SK-N-SH (cell line): ENCODE results near the gene CLCN3. TPM values are rescaled to one million over a fixed set of nuclear protein-coding genes. Genes with fewer than 3 reads are reported as not detected.
A peak's percentile ranks its signal among the peaks of the same experiment; 100 is the strongest.

Source experiments
- CTCF ChIA-PET: fragments of 300-600, 350-600 bp; formaldehyde crosslinking; extraction: SDS; loops from one replicate; lab custom pipeline; 2021; lab: Yijun Ruan, JAX
- POLR2A ChIA-PET: fragments of 350-600 bp; sonication (Branson Sonifier 250); formaldehyde crosslinking; extraction: SDS; loops from one replicate; lab custom pipeline; 2020; ENCODE audit warnings: antibody characterized with exemption, inconsistent platforms; lab: Yijun Ruan, JAX
- DNase-seq: peaks from one replicate; pipeline ENCODE4 v3.0.0; 2012
- H2AFZ ChIP-seq: fragments of 200-600 bp; sonication (generic); 2 replicates; pipeline ENCODE4 v1.8.1; 2016; ENCODE audit warnings: antibody characterized with exemption, mild to moderate bottlenecking, low read depth
- H3F3A ChIP-seq: fragments of 200-600 bp; sonication (generic); replicated peaks from 2 replicates; pipeline ENCODE3; 2016; ENCODE audit warnings: antibody characterized with exemption, mild to moderate bottlenecking; ENCODE audit not compliant: insufficient read depth
- H3K27ac ChIP-seq, 2 experiments: fragments of 200-500 bp in 1 of 2; fragments of 200-600 bp in 1 of 2; sonication (Bioruptor generic) in 1 of 2; sonication (generic), shearing (Covaris generic) in 1 of 2; 2 replicates each; pipeline versions ENCODE4 v1.5.1 to v1.6.1; 2014 to 2016; ENCODE audit warnings: low read depth in 2 of 2, inconsistent platforms in 1 of 2, low read length in 1 of 2, mild to moderate bottlenecking in 1 of 2, mixed read lengths in 1 of 2
- H3K27me3 ChIP-seq: fragments of 200-600 bp; sonication (generic), shearing (Covaris generic); 2 replicates; pipeline ENCODE4 v1.6.1; 2016; ENCODE audit warnings: mixed run types; ENCODE audit not compliant: insufficient read depth
- H3K36me3 ChIP-seq, 2 experiments: fragments of 200-500 bp in 1 of 2; fragments of 200-600 bp in 1 of 2; sonication (Bioruptor generic) in 1 of 2; sonication (generic) in 1 of 2; replicated peaks in 1 of 2; 2 replicates each; pipeline versions ENCODE3 to v1.5.1; 2014 to 2016; ENCODE audit warnings: low read length in 1 of 2, mild to moderate bottlenecking in 1 of 2; ENCODE audit not compliant: insufficient read depth in 2 of 2, control insufficient read depth in 1 of 2
- H3K4me1 ChIP-seq, 2 experiments: fragments of 200-500 bp in 1 of 2; fragments of 200-600 bp in 1 of 2; sonication (Bioruptor generic) in 1 of 2; sonication (generic), shearing (Covaris generic) in 1 of 2; 2 replicates each; pipeline versions ENCODE4 v1.5.1 to v1.6.1; 2014 to 2016; ENCODE audit warnings: low read depth in 1 of 2, low read length in 1 of 2, mixed run types in 1 of 2; ENCODE audit not compliant: insufficient read depth in 2 of 2, control insufficient read depth in 1 of 2
- H3K4me2 ChIP-seq: fragments of 200-600 bp; sonication (generic), shearing (Covaris generic); 2 replicates; pipeline ENCODE4 v1.6.1; 2017; ENCODE audit warnings: mixed run types
- H3K4me3 ChIP-seq, 2 experiments: fragments of 200-500 bp in 1 of 2; fragments of 200-600 bp in 1 of 2; sonication (Bioruptor generic) in 1 of 2; sonication (generic), shearing (Covaris generic) in 1 of 2; 2 replicates each; pipeline versions ENCODE4 v1.5.1 to v1.8.1; 2014 to 2016; ENCODE audit warnings: low read depth in 2 of 2, inconsistent platforms in 1 of 2, low read length in 1 of 2, mild to moderate bottlenecking in 1 of 2, mixed read lengths in 1 of 2, moderate library complexity in 1 of 2
- H3K79me2 ChIP-seq: fragments of 200-600 bp; sonication (generic); 2 replicates; pipeline ENCODE4 v1.8.1; 2017; ENCODE audit warnings: mild to moderate bottlenecking; ENCODE audit not compliant: insufficient read depth
- H3K9ac ChIP-seq: fragments of 200-600 bp; sonication (generic); 2 replicates; pipeline ENCODE4 v1.6.1; 2017; ENCODE audit warnings: mixed run types
- H3K9me2 ChIP-seq: fragments of 200-600 bp; sonication (generic); 2 replicates; pipeline ENCODE4 v1.6.1; 2017; ENCODE audit warnings: mixed run types
- H3K9me3 ChIP-seq: fragments of 200-600 bp; sonication (generic); 2 replicates; pipeline ENCODE4 v1.6.1; 2017; ENCODE audit warnings: mixed run types, mild to moderate bottlenecking, moderate library complexity
- H4K20me1 ChIP-seq: fragments of 200-600 bp; sonication (generic); 2 replicates; pipeline ENCODE4 v1.6.1; 2017; ENCODE audit warnings: mild to moderate bottlenecking, mixed run types; ENCODE audit not compliant: insufficient read depth
- ELF1 ChIP-seq: IDR thresholded peaks from 2 replicates; pipeline ENCODE4 v1.4.0; 2012
- EP300 ChIP-seq, 2 experiments: IDR thresholded peaks; 2 replicates each; pipeline versions ENCODE4 v1.4.0 to v1.6.1; 2012; ENCODE audit warnings: borderline replicate concordance in 1 of 2, low read depth in 1 of 2, low read length in 1 of 2
- EZH2phosphoT487 ChIP-seq: fragments of 200-600 bp; sonication (generic); IDR thresholded peaks from 2 replicates; pipeline ENCODE4 v1.6.1; 2017; ENCODE audit warnings: low read depth, mixed run types, mild to moderate bottlenecking, antibody characterized with exemption, moderate library complexity, borderline replicate concordance
- FOSL2 ChIP-seq: IDR thresholded peaks from 2 replicates; pipeline ENCODE4 v1.4.0; 2012; ENCODE audit warnings: low read depth, mild to moderate bottlenecking, moderate library complexity, borderline replicate concordance
- FOXJ3 ChIP-seq: sonication (generic); formaldehyde crosslinking; IDR thresholded peaks from 2 replicates; pipeline ENCODE4 v1.5.1; 2020; ENCODE audit warnings: mild to moderate bottlenecking, missing genetic modification reagents
- FOXM1 ChIP-seq: IDR thresholded peaks from 2 replicates; pipeline ENCODE4 v1.4.0; 2012; ENCODE audit warnings: low read depth, mild to moderate bottlenecking
- IRF3 ChIP-seq: fragments of 150-350 bp; IDR thresholded peaks from 2 replicates; pipeline ENCODE4 v1.6.1; 2016; ENCODE audit warnings: mild to moderate bottlenecking, low read depth, low read length
- JUND ChIP-seq: IDR thresholded peaks from 2 replicates; pipeline ENCODE4 v1.4.0; 2012
- MXI1 ChIP-seq: IDR thresholded peaks from 2 replicates; pipeline ENCODE4 v1.6.1; 2012; ENCODE audit warnings: mild to moderate bottlenecking, low read depth, low read length, improper control_type of control experiment
- RAD21 ChIP-seq: IDR thresholded peaks from 2 replicates; pipeline ENCODE4 v1.6.1; 2012; ENCODE audit warnings: mild to moderate bottlenecking, low read length
- RXRA ChIP-seq: IDR thresholded peaks from 2 replicates; pipeline ENCODE4 v1.4.0; 2012; ENCODE audit warnings: low read depth, mild to moderate bottlenecking, borderline replicate concordance
- SMC3 ChIP-seq: IDR thresholded peaks from 2 replicates; pipeline ENCODE4 v1.6.1; 2012; ENCODE audit warnings: low read depth, low read length, improper control_type of control experiment
- TCF12 ChIP-seq: IDR thresholded peaks from 2 replicates; pipeline ENCODE4 v1.4.0; 2012
- USF1 ChIP-seq: IDR thresholded peaks from 2 replicates; pipeline ENCODE4 v1.4.0; 2012; ENCODE audit warnings: low read depth, borderline replicate concordance
- USF2 ChIP-seq: fragments of 150-350 bp; IDR thresholded peaks from 2 replicates; pipeline ENCODE4 v1.6.1; 2017; ENCODE audit warnings: antibody characterized with exemption, low read length, low read depth, borderline replicate concordance
- WGBS: methylation state at CpG from one replicate; pipeline ENCODE4 v1.1.6; 2017; ENCODE audit warnings: low lambda C conversion rate; 5-methylcytosine and 5-hydroxymethylcytosine counted together
- polyA plus RNA-seq, 3 experiments: library from polyadenylated mRNA; depleted of rRNA; stranded (reverse); fragments of >200 nt; gene quantifications; 2 replicates each; pipeline ENCODE4 v1.2.3, GENCODE V29; 2012

Gene CLCN3
- polyA plus RNA-seq, 1 of the 3 experiments (the other 2 are of a cell fraction) = 11.8 TPM

- Histone ChIP-seq H3K79me2 (peaks cover 65% of the 10 kb centered on the region), H3K4me3 (peak overlapping the region; percentile 58 to 66; a peak in 3 of 4 replicates), H3K9me2 (no peaks in the 10 kb centered on the region), H3K4me2 (peak overlapping the region; percentile 66; the same call in 1 of the 2 replicates), H3K27ac (peak overlapping the region; percentile 93 to 99), H2AFZ (no peak overlapping the region), H3K9me3 (no peaks in the 10 kb centered on the region), H4K20me1 (no peaks in the 10 kb centered on the region), H3K36me3 (no peaks in the 10 kb centered on the region), H3K9ac (peak overlapping the region; percentile 90; the same call in 1 of the 2 replicates), H3K4me1 (peaks cover 31 to 38% of the 10 kb centered on the region in 2 experiments; a peak in 3 of 4 replicates), H3F3A (peaks cover 52% of the 10 kb centered on the region), H3K27me3 (no peaks in the 10 kb centered on the region)
- TF ChIP-seq MXI1 (no peak), FOSL2 (no peak), IRF3 (no peak), ELF1 (no peak), USF1 (no peak), EZH2phosphoT487 (no peak), RAD21 (no peak), JUND (no peak), FOXJ3 (CRISPR knock-in tag) (no peak), FOXM1 (no peak), SMC3 (no peak), USF2 (no peak), RXRA (no peak), TCF12 (no peak), EP300 (IDR thresholded peaks at IDR 0.05; ENCODE audit: borderline replicate concordance in 1 of 2, low read depth in 1 of 2, low read length in 1 of 2) (no peak)
- POLR2A ChIA-PET = interaction anchor here (0.8 to 1.8 kb wide), 2 partner anchors 97 to 365 kb away, joined by 3 to 4 read pairs; partner anchors contain the start of genes HPF1 and MFAP3L
- CTCF ChIA-PET = interaction anchor here (1.1 to 5.1 kb wide), 3 partner anchors 41 to 150 kb away, joined by 4 to 19 read pairs (median 6); partner anchors contain the start of genes CLCN3 and NEK1
- 39% methylated on average over 3 of the region's 3 CpGs for WGBS
- DNase-seq = no peak
These were observed 40.6 kb downstream of the CLCN3 start for GRCh38 chr4:169660929-169661328.
